ENCODE measurements around the gene TRERF1.

The TRERF1 gene

DNA sequence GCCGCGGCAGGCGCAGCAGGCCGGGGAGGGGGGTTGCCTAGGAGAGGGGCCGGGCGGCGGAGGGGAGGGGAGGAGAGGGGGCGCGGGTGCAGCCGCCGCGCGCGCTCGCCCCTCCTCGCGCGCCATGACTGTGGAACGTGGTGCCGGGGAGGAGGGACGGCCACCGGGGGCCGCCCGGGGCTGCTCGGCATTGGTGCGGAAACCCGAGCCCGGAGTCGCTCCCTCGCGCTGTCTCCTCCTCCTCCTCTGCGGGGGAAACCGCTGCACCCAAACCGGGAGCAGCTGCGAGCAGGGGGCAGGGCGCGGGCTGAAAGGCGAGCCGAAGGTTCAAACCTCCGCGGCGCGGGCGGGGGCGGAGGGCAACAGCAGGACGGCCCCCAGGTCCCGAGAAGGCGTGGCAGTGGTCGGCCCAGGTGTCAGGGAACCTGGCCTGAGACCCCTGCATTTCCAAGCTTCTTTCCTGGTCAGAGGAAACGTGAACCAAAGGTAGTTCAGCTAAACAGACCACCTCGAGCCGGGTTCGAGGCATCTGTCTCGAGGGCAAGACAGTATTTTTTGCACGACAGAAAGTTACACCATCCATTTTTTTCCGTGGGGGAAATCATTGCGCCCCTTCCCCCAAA, 1.4 kb upstream of the TRERF1 start:
- H3K27me3 Mint-ChIP-seq (ENCODE audit: low read depth): peaks cover 14% of the 10 kb centered on the region
- no peaks in the 10 kb centered on the region for H3K9me3 Mint-ChIP-seq
- H3K4me3 Mint-ChIP-seq: peak overlapping the region; percentile 99
- TF ChIP-seq CTCF (IDR thresholded peaks at IDR 0.05; ENCODE audit: unreplicated experiment in 3 of 3): no peak
- peaks cover 7% of the 10 kb centered on the region for H3K36me3 Mint-ChIP-seq (ENCODE audit: low read depth)
- peaks cover 29% of the 10 kb centered on the region for H3K4me1 Mint-ChIP-seq
- H3K27ac Mint-ChIP-seq: peak overlapping the region; percentile 95 to 99 (median 97)

DNA sequence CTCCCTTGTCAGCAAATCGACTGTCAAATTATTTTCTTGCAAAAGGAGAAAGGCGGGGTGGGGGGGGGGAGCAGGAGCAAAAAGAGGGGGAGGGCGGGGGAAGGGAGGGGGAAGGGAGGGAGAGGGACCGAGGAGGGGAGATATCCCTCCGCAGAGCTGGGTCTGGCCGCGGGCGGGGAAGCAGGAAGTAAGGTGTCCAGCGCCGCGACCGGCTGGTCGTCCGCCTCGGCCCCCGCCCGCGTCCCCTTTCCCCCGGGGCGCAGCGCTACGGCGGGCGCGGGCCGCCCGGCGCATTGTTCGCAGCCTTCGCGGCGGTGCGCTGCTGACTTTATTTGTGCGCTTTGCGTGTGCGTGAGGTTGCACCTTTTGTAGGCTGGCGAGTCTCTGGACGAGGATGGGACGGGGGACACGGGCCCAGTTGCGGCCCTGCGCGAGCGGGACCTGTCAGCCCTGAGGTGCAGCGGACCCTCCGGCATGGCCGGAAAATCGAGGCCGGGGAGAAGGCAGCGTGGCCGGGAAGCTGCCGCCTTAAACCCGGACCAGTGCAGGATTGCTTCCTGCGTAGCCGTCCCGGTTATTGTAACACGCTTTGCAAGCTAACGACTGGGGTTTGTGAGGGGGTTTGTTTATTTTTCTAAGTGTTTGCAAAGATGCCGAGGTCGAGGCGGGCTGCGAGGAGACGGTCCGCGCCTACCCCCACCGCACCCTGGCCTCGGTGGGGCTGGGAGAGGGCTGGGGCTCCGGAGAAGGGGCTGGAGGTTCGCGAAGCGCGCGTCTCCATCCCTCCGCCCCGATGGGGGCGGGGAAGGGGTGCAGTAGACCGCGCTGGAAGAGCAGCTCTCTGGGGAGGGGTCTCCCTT, 675 bp upstream of the TRERF1 start:
- H3K4me1 Mint-ChIP-seq: peaks cover 33% of the 10 kb centered on the region
- H3K27me3 Mint-ChIP-seq (ENCODE audit: low read depth): peaks cover 14% of the 10 kb centered on the region
- H3K9me3 Mint-ChIP-seq: no peaks in the 10 kb centered on the region

DNA sequence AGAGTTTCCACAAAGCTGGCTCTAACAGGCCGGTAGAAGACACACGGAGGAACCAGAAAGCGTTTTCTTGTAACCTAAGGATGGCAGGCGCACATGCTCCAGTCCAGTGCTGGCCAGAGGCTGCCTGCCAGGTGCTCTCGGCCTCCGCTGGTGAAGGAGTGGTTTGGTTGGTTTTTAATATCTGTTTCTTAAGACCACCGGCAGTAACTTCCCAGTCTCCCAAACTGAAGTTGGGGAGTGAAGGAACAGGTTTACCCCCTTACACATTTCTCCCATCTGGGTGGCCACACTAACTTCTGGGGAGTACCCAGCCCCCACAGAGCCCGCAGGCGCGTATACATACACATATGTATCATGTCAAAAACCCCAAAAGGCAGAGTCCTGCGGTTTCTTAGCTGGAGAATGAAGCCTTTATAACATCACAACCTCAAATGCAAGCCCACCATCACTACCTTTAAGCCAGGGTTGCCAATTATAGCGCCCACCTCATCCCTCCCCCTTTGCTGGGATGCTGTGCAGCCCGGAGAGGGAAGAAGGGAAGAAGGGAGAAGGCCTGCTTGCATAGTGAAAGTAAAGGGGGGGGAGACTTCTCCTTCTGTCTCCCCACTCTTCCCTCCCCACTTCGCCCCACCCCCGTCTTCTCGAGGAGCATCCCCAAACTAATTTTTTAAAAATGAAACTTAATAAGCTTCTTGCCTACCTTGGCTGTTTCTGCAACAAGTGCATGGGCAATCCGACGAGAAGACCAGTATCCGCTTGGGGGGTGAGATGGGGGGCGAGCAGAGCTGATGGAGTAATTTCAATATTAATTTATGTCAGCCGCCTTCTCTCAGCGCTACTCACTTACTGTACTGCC, 1.0 kb downstream of the TRERF1 start:
- Mint-ChIP-seq H3K4me3 (peak overlapping the region; percentile 99), H3K27ac (peak overlapping the region; percentile 95 to 99 (median 97)), H3K27me3 (ENCODE audit: low read depth) (peaks cover 14% of the 10 kb centered on the region), H3K36me3 (ENCODE audit: low read depth) (peaks cover 17% of the 10 kb centered on the region), H3K4me1 (peaks cover 38% of the 10 kb centered on the region), H3K9me3 (no peaks in the 10 kb centered on the region)
- no peak for TF ChIP-seq CTCF (IDR thresholded peaks at IDR 0.05; ENCODE audit: unreplicated experiment in 3 of 3)

More for the DNA sequence above, 675 bp upstream of the TRERF1 start:
- peak overlapping the region; percentile 99 for H3K4me3 Mint-ChIP-seq
- peaks cover 12% of the 10 kb centered on the region for H3K36me3 Mint-ChIP-seq (ENCODE audit: low read depth)
- peak overlapping the region; percentile 95 to 99 (median 97) for H3K27ac Mint-ChIP-seq
- TF ChIP-seq CTCF (IDR thresholded peaks at IDR 0.05; ENCODE audit: unreplicated experiment in 3 of 3): no peak

DNA sequence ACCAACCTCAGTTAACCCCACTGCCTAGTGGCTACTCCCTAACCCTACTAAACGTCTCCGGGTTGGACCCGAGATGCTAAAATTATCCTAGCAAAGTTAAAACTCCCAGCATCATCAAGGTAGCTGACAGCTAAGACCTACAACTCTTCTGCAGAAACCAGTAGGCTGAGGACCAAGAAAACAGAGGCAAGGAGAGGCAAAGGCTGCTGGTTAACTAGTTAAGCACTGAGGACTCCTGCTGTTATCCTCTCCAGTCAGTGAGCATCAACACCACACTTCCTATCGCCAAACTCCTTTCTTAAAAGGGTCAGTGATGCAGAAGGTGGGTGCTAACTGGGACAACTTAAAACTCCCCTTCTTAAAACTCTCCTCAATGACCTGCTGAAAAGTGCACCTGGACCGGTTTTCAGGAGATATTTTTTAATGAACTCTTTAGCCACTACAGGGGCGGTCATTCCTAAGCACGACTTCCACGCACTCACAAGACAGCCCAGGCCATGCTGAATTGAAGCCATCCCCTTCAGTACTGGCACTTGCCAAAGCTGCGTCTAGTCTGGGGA, 1.7 kb downstream of the TRERF1 start:
- Mint-ChIP-seq H3K4me3 (peak overlapping the region; percentile 99), H3K9me3 (no peaks in the 10 kb centered on the region), H3K27ac (peak overlapping the region; percentile 95 to 99 (median 97)), H3K4me1 (peaks cover 44% of the 10 kb centered on the region), H3K27me3 (ENCODE audit: low read depth) (peaks cover 14% of the 10 kb centered on the region), H3K36me3 (ENCODE audit: low read depth) (peaks cover 17% of the 10 kb centered on the region)
- TF ChIP-seq CTCF (IDR thresholded peaks at IDR 0.05; ENCODE audit: unreplicated experiment in 3 of 3): no peak

GRCh38 chr6:42448927-42449659, 2.6 kb downstream of the TRERF1 start:
- peak overlapping the region; percentile 99 for H3K4me3 Mint-ChIP-seq
- H3K27ac Mint-ChIP-seq: peak overlapping the region; percentile 56 to 95 (median 63)
- H3K36me3 Mint-ChIP-seq (ENCODE audit: low read depth): peaks cover 17% of the 10 kb centered on the region
- H3K9me3 Mint-ChIP-seq: no peaks in the 10 kb centered on the region
- H3K4me1 Mint-ChIP-seq: peaks cover 50% of the 10 kb centered on the region
- H3K27me3 Mint-ChIP-seq (ENCODE audit: low read depth): peaks cover 11% of the 10 kb centered on the region
- no peak for TF ChIP-seq CTCF (IDR thresholded peaks at IDR 0.05; ENCODE audit: unreplicated experiment in 3 of 3)

Measured in nephron (organoid).